IPS DF 19.7 (cell line): ENCODE measurements around the gene PYGO2.

Experiments used
- DNase-seq: peaks from one replicate; pipeline ENCODE4 v3.0.0-alpha.2; 2013; ENCODE audit warnings: low read depth, low spot score

Gene PYGO2

DNA sequence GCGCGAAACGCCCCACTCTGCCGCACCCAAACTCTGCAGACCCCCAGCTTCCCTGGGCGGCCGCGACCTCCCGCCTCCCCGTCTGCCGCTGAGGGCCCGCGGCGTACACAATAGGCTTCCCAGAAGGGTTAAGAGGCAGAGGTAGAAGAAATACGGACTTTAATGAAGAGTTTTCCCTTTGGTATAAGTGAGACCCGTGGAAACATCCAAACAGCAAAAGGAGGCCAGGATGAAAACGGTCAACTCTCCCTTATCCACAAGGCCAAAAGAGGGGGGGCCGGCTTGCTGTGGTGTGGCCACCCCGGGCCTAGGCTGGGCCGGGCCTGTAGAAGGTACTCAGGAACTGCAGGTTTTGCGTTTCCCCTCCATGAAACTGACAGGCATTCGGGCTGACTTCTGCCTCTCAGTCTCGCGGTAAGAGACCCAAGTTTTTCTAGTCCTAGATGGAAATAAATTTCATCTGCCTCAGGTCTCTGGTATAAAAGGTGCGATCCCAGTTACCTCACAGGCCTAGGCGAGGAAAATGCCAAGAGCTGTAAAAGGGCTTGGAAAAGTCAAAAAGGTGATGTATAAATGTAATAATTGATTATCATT, 671 bp upstream of the PYGO2 start:
- no peak for DNase-seq

DNA sequence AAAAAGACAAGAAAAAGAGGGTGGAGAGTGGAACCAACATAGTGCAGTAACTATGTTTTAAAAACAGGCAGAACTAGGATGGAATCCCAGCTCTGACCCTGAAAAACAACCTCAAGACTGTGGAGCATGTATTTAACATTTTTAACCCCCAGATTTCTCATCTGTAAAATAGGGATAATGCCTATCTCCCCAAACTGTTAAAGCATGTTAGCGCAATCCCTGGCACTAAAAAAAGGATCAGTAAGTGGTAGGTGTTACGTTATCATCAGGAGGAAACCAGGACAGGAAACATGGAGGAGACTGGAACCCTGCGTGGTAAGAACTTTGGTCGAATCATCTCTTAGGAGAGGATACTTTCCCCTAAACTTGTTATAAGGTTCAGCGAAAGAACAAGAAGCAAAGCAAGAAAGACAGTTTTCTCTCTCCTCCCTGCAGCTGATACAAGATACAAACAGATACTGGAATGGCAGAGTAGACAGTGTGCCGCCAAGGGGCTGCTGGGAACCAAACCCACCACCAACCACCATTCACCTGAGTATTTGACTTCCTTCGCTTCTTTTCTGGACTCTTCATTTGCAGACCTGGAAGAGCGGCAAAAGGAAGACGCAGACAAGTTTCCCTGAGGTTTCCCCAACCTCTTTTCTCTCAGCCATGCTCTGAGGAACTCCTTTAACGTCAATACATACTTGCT, 991 bp downstream of the PYGO2 start:
- no peak for DNase-seq

DNA sequence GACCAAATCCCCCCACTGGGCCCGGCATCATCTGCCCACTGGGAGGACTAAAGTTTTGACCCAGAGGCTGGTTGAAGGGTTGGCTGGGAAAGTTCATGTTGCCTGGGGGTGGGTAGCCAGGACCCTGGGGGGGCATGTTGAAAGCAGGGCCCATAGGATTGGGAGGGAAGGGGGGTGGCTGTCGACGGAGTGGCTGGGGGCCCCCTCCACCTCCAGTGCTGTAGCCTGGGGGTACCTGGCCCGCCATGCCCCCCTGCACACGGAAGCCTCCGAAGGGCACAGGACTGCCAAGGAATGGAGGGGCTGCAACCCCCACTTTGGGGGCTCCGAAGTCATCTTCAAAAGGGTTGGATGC, 2.2 kb downstream of the PYGO2 start:
- no peak for DNase-seq

DNA sequence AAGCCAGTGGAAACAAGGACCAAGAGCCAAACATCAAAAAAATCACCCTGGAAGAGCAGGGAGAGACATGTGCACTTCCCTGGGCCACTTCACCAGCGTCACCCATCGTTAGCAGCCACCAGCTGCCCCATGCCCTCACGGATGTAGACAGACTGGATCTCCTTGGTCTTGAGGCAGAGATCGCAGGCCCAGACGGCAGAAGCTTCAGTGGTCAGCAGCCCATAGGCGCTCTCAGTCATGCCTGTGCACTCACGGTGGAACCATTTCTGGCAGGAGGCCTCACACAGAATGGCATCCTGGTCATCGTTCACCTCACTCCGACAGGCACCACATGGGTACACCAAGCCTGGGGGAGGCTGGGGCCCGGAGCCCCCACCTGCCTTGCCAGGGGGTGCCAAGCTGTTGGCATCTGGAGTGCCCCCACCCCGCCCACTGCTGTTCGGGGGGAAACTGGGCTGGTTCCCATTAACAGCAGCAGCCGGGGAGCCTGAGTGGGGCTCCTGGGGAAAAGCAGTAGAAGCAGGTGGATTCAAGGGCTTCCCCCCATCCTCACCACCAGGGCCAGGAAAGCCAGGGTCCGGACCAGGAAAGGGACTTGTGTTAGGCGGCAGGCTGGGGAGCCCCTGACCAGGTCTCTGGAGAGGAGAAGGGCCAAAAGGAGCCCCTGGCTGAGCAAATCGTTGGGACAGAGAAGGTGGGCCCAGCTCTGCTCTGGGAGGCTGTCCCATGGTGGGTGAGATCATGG, 2.7 kb downstream of the PYGO2 start:
- no peak for DNase-seq

- DNase-seq, result no peak
These were observed 3.5 kb downstream of the PYGO2 start for GRCh38 chr1:154958036-154958435.

- no peak for DNase-seq
These were observed 4.4 kb downstream of the PYGO2 start for GRCh38 chr1:154957091-154957657.

DNA sequence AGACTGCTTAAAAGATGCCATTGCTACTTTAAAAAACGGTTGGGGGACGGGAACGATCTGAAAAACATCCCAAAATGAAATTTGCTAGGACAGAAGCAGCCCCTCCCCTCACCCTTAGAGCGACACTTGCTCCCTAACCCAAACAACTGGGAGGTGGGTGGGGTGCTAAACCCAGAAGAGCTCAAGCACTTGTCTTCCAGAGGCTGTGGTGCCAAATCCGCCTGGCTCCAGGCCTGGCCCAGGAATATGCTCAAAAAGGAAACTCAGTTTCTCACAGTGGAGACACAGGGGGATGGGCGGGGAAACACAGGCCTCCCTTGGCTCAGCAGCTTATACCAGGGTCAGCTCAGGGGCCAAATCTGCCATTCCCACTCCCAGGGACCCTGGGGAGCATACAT, 5.0 kb downstream of the PYGO2 start:
- no peak for DNase-seq

GRCh38 chr1:154955718-154956543, 5.7 kb downstream of the PYGO2 start, which contains the start of gene PBXIP1:
Gene PBXIP1 (minus strand): TSS chr1:154956099. CDS start chr1:154953721, 2,378 bp downstream.
- DNase-seq, result no peak

DNA sequence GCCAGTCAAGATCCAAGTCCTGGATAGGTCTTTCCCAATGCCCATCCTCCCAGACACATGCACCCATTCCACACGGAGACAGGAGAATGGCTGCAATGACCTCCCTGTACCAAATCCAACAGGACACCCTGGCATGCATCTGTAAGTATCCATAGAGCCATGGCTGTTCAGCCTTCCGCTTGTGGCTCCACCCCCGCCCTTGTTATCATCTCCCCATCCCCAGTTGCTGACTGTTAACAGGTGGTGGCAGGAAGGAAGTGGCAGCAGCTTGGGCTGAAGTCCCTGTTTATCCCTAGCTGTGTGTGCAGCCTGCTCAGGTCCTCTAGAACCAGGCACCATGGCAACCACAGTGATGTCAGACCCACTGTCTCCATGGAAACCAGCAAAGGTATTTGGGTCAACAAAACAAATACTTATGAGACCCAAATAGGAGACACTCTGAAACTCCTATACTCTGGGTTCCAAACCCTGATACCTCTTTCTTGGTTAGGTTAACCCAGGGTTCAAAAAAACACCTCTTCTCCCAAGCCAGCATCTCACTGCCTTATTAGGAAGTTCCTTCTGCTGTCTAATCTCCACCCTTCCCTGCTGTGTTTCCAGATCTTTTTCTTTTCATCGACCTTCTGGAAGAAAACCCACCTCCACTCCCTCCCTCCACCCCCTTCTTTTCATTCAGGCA, 6.4 kb downstream of the PYGO2 start:
- DNase-seq, result no peak

DNA sequence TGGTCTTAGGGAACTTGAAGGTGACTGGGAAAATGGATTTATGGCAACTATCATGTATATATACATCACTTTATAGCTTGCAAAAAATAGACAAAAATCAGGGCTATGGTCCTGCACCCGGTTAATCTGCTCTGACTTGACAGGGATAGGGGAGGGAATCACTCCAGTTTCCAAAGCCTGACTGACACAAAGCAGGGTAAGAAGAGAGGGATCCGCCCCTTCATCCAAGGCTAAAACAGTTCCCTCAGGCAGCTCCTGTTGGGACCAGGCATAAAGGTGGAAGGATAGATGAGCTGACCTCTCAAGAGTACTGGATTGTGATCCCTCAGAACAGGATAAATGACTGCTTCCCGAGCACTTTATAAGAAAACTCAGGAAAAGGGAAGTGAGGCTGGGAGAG, 7.0 kb downstream of the PYGO2 start:
- no peak for DNase-seq

DNA sequence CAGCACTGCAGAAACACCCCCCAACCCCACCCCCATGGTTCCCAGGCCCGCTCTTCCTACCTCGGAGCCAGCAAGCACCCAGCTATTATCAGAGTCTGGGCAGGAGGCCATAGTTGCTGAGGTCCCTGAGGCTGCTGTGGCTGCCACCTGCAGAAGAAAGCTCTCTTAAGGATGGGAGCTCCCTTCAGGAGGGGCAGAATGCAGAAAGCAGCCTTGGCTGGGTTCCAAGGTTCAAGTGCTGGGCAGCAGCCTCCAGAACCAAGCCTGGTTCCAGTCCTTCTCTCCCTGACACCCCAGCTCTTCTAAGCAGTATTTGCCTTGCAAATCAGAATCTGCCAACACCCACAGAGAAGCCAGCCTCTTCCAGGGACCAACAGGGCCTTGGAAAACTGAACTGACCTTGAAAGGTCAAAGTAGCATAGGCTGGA, 8.0 kb downstream of the PYGO2 start:
- DNase-seq, result no peak

GRCh38 chr1:154952664-154953063, 8.9 kb downstream of the PYGO2 start:
- DNase-seq, result no peak

DNA sequence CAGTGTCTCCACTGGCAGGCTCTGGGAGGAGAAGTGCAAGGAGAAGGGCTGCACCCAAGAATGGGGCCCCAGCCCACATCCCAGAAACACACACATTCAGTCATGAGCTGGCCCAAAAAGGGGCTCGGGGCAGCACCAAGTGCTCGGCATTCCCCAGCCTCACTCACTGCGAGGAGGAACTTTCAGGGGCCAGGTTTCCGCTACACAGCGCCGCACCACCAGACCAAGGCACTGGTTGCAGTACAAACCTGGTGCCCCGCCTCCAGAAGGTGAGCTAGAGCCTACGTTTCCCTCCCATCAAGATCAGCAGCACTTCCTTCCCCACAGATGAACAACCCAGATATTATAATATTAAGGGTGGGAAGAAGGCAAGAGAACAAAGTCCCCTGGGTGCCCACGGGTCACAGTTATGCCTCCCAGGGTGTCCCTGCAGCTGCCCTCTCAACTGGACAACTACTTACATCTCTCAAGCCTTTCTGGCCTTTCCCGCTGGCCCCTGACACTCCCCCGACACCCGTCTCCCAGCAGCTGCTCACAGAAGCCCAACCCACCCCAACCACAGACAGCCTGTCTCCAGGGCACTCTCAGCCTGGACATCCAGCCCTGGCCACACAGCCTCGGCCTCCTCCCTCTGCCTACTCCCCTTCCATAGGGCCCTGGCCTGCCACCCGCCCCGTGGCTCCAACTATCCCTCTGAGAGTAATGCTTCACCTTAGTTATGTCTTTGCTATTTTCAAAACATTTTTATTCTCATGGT, 9.5 kb downstream of the PYGO2 start:
- DNase-seq, result no peak

- no peak for DNase-seq
These were observed 13.5 kb downstream of the PYGO2 start for GRCh38 chr1:154948079-154948478.

DNA sequence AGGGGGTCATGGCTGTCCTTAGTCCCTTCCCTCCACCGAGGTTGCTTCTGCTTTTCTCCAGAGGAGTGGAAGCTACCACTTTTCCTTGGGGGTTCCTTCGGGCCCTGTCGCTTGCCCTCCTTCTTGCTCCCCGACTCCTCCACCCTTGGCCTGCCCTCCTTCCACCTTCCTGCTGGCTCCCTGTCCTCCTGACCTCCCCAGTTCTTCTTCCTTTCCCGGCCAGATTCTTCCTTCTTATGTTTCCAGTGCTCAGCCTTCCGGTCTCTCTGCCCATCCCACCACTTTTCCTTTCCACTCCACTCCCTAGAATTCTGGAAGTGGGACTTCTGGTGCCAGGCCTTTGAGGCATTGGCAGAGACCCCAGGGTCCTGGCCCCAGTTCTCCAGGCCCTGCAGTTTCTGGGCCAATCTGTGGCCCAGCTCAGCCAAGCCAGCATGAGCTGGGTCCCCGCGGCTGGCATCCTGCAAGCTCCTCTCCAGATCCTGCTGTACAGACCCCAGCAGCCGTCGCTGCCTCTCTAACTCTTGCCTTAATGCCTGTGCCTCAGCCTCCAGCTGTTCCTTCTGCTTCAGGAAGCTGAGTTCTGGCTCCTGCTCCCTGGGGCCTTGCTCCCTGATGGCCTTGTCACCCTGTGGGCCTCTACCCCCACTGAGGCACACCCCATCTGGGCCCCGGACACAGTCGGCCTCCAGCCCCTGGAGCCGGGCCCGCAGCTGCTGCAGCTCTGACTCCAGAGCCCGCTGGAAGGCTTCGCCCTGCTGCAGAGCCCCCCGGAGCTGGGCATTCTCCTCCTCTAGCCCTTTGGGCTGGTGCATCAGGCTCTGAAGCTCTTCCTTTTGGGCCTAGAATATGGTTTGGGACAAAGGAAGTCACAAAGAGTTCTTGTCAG, 15.4 kb downstream of the PYGO2 start:
- no peak for DNase-seq

DNA sequence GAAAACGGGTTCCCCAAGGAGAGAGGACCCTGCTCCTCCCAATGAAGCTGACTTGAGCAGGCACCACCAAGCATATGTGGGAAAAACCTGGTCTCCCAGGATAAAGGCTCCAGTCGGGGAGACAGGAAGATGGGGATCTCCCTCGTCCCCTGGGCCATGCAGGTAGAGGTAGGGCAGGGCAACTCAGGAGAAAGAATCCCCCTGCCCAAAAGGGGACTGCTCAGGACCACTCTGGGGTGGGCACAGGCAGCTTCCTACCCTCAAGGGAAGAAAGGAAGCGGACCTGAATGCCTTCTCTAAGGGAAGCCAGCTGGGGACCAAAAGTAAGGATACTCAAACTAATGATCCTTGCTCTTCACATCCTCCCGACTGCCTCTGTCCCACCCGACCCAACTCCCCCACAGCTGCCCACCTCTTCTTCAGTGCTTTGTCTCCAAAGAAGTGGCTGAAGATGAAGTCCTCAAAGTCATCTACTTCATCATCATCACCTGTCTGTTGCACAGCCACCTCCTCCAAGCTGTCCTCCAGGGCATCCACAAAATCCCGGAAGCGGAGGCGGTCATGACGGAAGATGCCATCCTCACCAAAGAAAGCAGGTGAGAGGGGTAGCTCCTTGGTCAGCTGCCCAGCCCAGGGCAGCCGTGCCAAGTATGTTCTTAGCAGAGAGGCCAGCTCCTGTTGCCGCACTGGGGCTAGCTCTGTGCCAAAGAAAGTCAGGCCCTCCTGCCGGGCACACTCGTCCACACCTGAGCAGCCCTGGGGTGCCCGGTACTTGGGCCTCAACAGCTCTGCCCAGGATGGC, 16.2 kb downstream of the PYGO2 start:
- DNase-seq, result no peak

- no peak for DNase-seq
These were observed 17.0 kb downstream of the PYGO2 start for GRCh38 chr1:154944401-154945159.
